ENCODE data around the gene P2RX1. TPM values are rescaled to one million over a fixed set of nuclear protein-coding genes. Genes with fewer than 3 reads are reported as not detected.

P2RX1 gene
- total RNA-seq, 1 donor from 2014 or later = not detected

DNA sequence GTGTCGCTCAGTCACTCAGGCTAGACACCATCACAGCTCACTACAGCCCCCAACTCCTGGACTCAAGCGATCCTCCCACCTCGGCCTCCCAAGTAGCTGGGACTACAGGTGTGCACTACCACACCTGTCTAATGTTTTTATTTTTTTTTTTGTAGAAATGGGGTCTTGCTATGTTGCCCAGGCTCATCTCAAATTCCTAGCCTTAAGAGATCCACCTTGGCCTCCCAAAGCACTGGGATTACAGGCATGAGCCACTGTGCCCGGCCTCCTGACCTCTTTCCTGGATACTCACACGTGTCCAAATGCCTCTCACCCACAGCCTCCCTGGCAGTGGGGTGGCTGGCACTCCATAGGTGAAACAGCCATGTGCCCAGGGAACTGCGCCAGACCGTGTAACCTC lies 40.9 kb downstream of the P2RX1 start:
- Mint-ChIP-seq H3K27me3 (ENCODE audit: unreplicated experiment) (no peaks in the 10 kb centered on the region), H3K9me3 (ENCODE audit: unreplicated experiment) (no peaks in the 10 kb centered on the region), H3K36me3 (ENCODE audit: unreplicated experiment) (no peaks in the 10 kb centered on the region), H3K27ac (ENCODE audit: unreplicated experiment) (no peak overlapping the region), H3K4me1 (ENCODE audit: unreplicated experiment) (peaks cover 15% of the 10 kb centered on the region), H3K4me3 (ENCODE audit: unreplicated experiment) (no peak overlapping the region)
- TF ChIP-seq CTCF (IDR thresholded peaks at IDR 0.05) = no peak
- DNase-seq (ENCODE audit: extremely low spot score, unreplicated experiment) = no peak

DNA sequence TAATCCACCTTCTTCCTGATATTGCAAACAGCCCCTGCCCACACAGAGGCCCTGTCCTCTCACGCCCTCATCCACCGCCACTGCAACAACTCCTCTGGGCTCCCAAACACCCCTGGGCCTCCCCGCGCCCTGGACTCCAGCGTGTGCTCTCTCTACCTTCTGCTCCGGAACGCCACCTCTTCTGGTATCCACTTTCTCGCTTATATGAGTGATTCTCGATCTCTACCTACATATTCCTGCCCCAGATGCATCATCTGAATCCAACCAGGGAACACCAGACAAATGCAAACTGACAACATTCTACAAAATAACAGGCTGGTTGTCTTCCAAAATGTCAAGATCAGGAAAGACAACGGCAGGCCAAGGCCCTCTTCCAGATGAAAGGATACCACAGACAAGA lies 42.4 kb downstream of the P2RX1 start:
- Mint-ChIP-seq H3K4me3 (ENCODE audit: unreplicated experiment) (no peak overlapping the region), H3K27ac (ENCODE audit: unreplicated experiment) (no peak overlapping the region), H3K36me3 (ENCODE audit: unreplicated experiment) (no peaks in the 10 kb centered on the region), H3K9me3 (ENCODE audit: unreplicated experiment) (no peaks in the 10 kb centered on the region), H3K27me3 (ENCODE audit: unreplicated experiment) (no peaks in the 10 kb centered on the region), H3K4me1 (ENCODE audit: unreplicated experiment) (peaks cover 6% of the 10 kb centered on the region)
- no peak for TF ChIP-seq CTCF (IDR thresholded peaks at IDR 0.05)
- DNase-seq (ENCODE audit: extremely low spot score, unreplicated experiment) = no peak

- H3K4me3 Mint-ChIP-seq (ENCODE audit: unreplicated experiment) = no peak overlapping the region
- no peak for TF ChIP-seq CTCF (IDR thresholded peaks at IDR 0.05)
- H3K27me3 Mint-ChIP-seq (ENCODE audit: unreplicated experiment) = no peaks in the 10 kb centered on the region
- no peak for DNase-seq (ENCODE audit: extremely low spot score, unreplicated experiment)
- H3K36me3 Mint-ChIP-seq (ENCODE audit: unreplicated experiment) = no peaks in the 10 kb centered on the region
- no peaks in the 10 kb centered on the region for H3K9me3 Mint-ChIP-seq (ENCODE audit: unreplicated experiment)
- no peak overlapping the region for H3K27ac Mint-ChIP-seq (ENCODE audit: unreplicated experiment)
- H3K4me1 Mint-ChIP-seq (ENCODE audit: unreplicated experiment) = peaks cover 11% of the 10 kb centered on the region
Observed at GRCh38 chr17:3870871-3871306, 45.4 kb downstream of the P2RX1 start.

- Mint-ChIP-seq H3K36me3 (ENCODE audit: unreplicated experiment) (no peaks in the 10 kb centered on the region), H3K27ac (ENCODE audit: unreplicated experiment) (no peak overlapping the region), H3K4me3 (ENCODE audit: unreplicated experiment) (no peak overlapping the region), H3K27me3 (ENCODE audit: unreplicated experiment) (no peaks in the 10 kb centered on the region), H3K4me1 (ENCODE audit: unreplicated experiment) (peaks cover 20% of the 10 kb centered on the region), H3K9me3 (ENCODE audit: unreplicated experiment) (no peaks in the 10 kb centered on the region)
- TF ChIP-seq CTCF (IDR thresholded peaks at IDR 0.05) = no peak
- DNase-seq (ENCODE audit: extremely low spot score, unreplicated experiment) = no peak
Observed at GRCh38 chr17:3867606-3868005, 48.7 kb downstream of the P2RX1 start.

DNA sequence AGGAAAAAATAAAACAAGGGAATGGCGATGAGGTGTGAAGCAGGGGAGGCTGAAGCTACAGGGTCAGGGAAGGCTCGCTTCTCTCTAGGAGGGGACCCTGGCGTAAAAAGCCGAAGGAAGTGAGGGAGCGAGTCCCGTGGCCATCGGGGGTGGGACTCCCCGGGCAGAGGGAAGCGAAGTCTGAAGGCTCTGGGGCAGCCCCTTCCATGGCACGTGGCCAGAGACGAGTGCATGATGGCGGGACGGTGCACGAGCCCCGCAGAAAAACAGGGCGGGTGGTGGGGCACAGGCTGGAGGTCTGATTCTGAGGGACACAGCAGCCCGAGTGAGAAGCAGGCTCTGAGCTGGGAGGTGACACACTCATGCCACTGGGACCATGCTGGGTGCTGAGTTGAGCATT lies 49.2 kb downstream of the P2RX1 start:
- no peak for TF ChIP-seq CTCF (IDR thresholded peaks at IDR 0.05)
- Mint-ChIP-seq H3K27ac (ENCODE audit: unreplicated experiment) (no peak overlapping the region), H3K9me3 (ENCODE audit: unreplicated experiment) (no peaks in the 10 kb centered on the region)

More for the DNA sequence above, 49.2 kb downstream of the P2RX1 start:
- DNase-seq (ENCODE audit: extremely low spot score, unreplicated experiment) = no peak
- H3K36me3 Mint-ChIP-seq (ENCODE audit: unreplicated experiment) = no peaks in the 10 kb centered on the region
- peaks cover 20% of the 10 kb centered on the region for H3K4me1 Mint-ChIP-seq (ENCODE audit: unreplicated experiment)
- H3K27me3 Mint-ChIP-seq (ENCODE audit: unreplicated experiment) = no peaks in the 10 kb centered on the region
- no peak overlapping the region for H3K4me3 Mint-ChIP-seq (ENCODE audit: unreplicated experiment)

Data from osteocyte (in vitro differentiated cells).